ENCODE measurements around the gene PACC1.

PACC1 gene

DNA sequence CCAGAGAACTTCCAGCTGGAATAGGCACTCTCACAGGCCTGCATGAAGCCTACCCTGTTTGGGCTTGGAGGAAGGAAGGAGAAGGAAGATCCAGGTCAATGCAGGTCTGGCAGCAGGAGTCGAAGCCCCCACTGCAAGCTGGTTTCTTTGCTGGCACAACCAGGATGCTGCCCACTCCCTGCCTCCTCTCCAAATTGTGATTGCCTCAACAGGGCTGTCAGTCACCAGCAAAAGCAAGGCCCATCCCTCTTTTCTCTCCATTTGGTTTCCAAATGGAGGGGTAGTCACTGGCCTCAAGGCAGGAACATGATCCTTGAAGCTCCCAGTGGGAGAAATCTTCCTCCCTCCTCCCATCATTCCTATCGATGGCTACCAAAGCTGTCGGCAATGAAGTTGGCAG is 37.0 kb downstream of the PACC1 start:
- DNase-seq (ENCODE audit: low read depth in 1 of 2, low spot score in 1 of 2): no peak
- Histone ChIP-seq H3K27ac (replicated peaks) (no peak overlapping the region), H3K27me3 (ENCODE audit: insufficient read depth, poor library complexity, severe bottlenecking) (no peaks in the 10 kb centered on the region), H3K4me3 (replicated peaks; ENCODE audit: insufficient read depth, low read length) (no peak overlapping the region)
- no peak for TF ChIP-seq GABPA (IDR thresholded peaks at IDR 0.05; ENCODE audit: low read depth)
- no peak for TF ChIP-seq POLR2AphosphoS5 (IDR thresholded peaks at IDR 0.05; ENCODE audit: low read depth)
- TF ChIP-seq SPI1 (IDR thresholded peaks at IDR 0.05; ENCODE audit: borderline replicate concordance, low read depth): no peak
- TF ChIP-seq, protein P1, sequence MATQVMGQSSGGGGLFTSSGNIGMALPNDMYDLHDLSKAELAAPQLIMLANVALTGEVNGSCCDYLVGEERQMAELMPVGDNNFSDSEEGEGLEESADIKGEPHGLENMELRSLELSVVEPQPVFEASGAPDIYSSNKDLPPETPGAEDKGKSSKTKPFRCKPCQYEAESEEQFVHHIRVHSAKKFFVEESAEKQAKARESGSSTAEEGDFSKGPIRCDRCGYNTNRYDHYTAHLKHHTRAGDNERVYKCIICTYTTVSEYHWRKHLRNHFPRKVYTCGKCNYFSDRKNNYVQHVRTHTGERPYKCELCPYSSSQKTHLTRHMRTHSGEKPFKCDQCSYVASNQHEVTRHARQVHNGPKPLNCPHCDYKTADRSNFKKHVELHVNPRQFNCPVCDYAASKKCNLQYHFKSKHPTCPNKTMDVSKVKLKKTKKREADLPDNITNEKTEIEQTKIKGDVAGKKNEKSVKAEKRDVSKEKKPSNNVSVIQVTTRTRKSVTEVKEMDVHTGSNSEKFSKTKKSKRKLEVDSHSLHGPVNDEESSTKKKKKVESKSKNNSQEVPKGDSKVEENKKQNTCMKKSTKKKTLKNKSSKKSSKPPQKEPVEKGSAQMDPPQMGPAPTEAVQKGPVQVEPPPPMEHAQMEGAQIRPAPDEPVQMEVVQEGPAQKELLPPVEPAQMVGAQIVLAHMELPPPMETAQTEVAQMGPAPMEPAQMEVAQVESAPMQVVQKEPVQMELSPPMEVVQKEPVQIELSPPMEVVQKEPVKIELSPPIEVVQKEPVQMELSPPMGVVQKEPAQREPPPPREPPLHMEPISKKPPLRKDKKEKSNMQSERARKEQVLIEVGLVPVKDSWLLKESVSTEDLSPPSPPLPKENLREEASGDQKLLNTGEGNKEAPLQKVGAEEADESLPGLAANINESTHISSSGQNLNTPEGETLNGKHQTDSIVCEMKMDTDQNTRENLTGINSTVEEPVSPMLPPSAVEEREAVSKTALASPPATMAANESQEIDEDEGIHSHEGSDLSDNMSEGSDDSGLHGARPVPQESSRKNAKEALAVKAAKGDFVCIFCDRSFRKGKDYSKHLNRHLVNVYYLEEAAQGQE (IDR thresholded peaks at IDR 0.05; ENCODE audit: insufficient replicate concordance, low read depth): no peak
- TF ChIP-seq, protein P2, sequence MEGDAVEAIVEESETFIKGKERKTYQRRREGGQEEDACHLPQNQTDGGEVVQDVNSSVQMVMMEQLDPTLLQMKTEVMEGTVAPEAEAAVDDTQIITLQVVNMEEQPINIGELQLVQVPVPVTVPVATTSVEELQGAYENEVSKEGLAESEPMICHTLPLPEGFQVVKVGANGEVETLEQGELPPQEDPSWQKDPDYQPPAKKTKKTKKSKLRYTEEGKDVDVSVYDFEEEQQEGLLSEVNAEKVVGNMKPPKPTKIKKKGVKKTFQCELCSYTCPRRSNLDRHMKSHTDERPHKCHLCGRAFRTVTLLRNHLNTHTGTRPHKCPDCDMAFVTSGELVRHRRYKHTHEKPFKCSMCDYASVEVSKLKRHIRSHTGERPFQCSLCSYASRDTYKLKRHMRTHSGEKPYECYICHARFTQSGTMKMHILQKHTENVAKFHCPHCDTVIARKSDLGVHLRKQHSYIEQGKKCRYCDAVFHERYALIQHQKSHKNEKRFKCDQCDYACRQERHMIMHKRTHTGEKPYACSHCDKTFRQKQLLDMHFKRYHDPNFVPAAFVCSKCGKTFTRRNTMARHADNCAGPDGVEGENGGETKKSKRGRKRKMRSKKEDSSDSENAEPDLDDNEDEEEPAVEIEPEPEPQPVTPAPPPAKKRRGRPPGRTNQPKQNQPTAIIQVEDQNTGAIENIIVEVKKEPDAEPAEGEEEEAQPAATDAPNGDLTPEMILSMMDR (IDR thresholded peaks at IDR 0.05; ENCODE audit: insufficient read depth, low read length): no peak

DNA sequence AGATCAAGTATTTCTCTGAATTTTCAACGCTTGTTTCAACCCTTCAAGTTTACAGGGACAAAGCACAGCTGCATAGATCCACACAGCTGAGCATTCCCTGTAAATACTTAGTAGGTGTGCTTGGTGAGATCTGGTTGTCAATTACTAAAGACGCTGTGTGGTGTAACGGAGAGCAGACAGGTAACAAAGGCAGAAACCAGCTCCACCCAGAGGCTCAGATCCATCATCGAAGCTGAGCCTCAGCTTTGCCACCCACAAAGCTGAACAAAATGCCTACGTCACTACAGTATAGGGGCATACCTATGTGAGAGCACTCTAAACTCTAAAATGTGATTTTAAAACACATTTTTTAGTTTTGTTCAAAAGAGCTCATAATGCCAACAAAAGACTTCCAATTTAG is 38.7 kb downstream of the PACC1 start:
- Histone ChIP-seq H3K27ac (replicated peaks) (no peak overlapping the region), H3K27me3 (ENCODE audit: insufficient read depth, poor library complexity, severe bottlenecking) (no peaks in the 10 kb centered on the region), H3K4me3 (replicated peaks; ENCODE audit: insufficient read depth, low read length) (no peak overlapping the region)
- TF ChIP-seq SPI1 (IDR thresholded peaks at IDR 0.05; ENCODE audit: borderline replicate concordance, low read depth) (no peak), GABPA (IDR thresholded peaks at IDR 0.05; ENCODE audit: low read depth) (no peak), POLR2AphosphoS5 (IDR thresholded peaks at IDR 0.05; ENCODE audit: low read depth) (no peak)
- TF ChIP-seq, protein P1 (IDR thresholded peaks at IDR 0.05; ENCODE audit: insufficient replicate concordance, low read depth): no peak
- TF ChIP-seq, protein P2 (IDR thresholded peaks at IDR 0.05; ENCODE audit: insufficient read depth, low read length): no peak
- DNase-seq (ENCODE audit: low read depth in 1 of 2, low spot score in 1 of 2): no peak

DNA sequence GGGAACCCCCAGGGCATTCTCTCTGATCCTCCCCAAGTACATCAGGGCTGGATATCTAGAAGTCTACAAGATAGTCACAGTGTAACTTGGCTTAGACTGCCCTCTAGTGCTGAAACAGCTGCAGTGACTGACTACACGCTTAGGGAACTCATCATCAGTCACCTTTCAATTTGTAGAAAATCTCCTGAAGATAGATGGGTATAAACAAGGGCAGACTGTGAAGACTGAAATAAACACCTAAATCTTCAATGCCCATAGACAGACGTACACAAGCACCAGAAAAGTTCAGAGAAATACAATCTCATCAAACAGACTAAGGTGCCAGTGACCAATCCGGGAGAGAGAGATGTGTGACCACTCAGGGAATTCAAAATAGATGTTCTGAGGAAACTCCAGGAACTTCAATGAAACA is 46.6 kb downstream of the PACC1 start:
- Histone ChIP-seq H3K27ac (replicated peaks) (no peak overlapping the region), H3K27me3 (ENCODE audit: insufficient read depth, poor library complexity, severe bottlenecking) (no peaks in the 10 kb centered on the region), H3K4me3 (replicated peaks; ENCODE audit: insufficient read depth, low read length) (no peak overlapping the region)
- peak; percentile 28 to 63 for DNase-seq (ENCODE audit: low read depth in 1 of 2, low spot score in 1 of 2)
- TF ChIP-seq, protein P2 (IDR thresholded peaks at IDR 0.05; ENCODE audit: insufficient read depth, low read length): peak; percentile 93
- TF ChIP-seq, protein P1 (IDR thresholded peaks at IDR 0.05; ENCODE audit: insufficient replicate concordance, low read depth): no peak
